GM10266 (cell line): Measurements from ENCODE around the gene FBLIM1.

Experiments
- DNase-seq: peaks from one replicate; pipeline ENCODE4 v3.0.0; 2012; ENCODE audit errors: extremely low spot score
- CTCF ChIP-seq: IDR thresholded peaks from 2 replicates; pipeline ENCODE4 v1.5.1; 2012; ENCODE audit warnings: mild to moderate bottlenecking, low read depth; ENCODE audit not compliant: control insufficient read depth, insufficient read depth; ENCODE audit errors: missing control alignments

FBLIM1 gene

DNA sequence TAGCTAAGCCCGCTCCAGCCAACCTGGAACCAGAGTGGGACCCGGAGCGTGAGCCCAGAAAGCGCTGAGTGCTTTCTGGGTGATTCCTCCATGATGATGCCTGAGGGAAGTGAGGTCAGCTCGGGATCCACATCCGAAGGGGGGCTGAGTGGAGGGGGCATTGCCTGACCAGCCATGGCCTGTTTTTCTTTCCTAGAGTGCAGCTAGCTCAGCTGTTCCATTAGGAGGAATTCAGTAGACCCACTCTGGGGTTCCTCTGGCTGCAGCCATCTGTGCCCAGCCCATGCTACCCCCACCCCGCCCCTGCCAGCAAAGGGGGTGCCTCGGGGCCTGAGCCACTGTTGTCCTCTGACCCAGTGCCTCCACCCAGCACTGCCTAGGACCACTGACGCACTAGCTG is 32.1 kb upstream of the FBLIM1 start:
- TF ChIP-seq CTCF = no peak
- DNase-seq = no peak

GRCh38 chr1:15727021-15727420 is 31.6 kb upstream of the FBLIM1 start:
- no peak for TF ChIP-seq CTCF
- no peak for DNase-seq

DNA sequence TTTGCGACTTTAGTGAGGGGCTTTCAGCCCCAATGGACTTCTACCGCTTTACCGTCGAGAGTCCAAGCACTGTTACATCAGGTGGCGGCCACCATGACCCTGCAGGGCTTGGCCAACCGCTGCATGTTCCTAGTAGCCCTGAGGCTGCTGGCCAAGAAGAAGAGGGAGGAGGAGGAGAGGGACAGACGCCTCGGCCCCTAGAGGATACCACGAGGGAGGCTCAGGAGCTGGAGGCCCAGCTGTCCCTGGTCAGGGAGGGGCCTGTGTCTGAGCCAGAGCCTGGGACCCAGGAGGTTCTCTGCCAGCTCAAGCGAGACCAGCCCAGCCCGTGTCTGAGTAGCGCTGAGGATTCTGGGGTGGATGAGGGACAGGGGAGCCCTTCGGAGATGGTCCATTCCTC is 31.2 kb upstream of the FBLIM1 start:
- TF ChIP-seq CTCF = no peak
- no peak for DNase-seq

GRCh38 chr1:15727866-15728534 is 30.6 kb upstream of the FBLIM1 start:
- TF ChIP-seq CTCF = no peak
- DNase-seq = no peak

DNA sequence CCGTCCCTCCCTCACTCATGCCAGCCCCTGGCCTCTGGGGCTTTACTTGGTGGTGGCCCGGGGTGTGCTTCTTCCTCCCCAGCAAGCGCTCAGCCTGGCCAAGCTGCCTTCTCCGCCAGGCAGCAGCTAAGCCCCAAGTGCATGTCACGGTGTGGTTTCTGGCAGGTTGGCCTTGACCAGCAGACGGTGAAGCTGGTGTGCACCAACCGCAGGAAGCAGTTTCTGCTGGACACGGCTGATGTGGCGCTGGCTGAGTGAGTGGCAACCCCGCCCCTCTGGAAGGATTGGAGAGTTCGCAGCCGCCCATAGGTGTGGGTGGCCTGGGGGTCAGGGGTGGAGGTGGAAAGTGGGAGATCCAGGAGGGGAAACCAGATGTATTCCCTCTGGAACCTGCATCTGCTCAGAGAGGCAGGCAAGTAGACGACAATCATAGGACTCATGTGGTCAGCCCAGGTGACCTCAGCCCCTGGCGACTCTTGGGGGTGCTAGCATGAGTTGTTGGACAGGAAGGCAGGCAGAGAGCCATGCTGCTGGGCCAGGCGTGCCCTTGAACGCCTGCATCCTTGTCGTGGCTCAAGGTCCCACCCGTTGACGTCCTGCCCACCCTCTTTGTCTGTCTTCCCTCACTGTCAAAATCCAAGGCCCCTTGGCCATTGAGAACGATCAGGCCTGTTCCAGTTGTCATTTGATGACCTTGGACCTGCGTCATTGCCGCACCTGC is 29.5 kb upstream of the FBLIM1 start:
- TF ChIP-seq CTCF = no peak
- no peak for DNase-seq

GRCh38 chr1:15730423-15730822 is 28.2 kb upstream of the FBLIM1 start:
- no peak for DNase-seq
- no peak for TF ChIP-seq CTCF

DNA sequence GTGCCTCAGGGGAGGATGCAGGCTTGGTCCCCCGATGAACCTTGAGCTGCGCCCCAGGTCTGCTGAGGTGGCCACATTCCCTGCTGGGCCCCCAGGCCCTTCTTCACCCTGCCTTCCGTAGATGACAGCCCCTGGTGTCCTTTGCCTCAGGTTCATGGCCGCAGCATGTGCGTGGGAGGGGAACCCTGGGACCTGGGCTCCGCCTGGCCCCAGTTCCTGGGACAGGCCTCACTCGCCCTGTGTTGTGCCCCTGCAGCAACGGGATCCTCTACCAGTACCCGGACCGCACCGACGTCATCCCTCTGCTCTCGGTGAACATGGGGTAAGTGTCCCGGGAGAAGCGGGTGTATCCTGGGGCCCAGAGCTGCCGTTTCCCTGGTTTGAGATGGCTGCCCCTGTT is 27.7 kb upstream of the FBLIM1 start:
- no peak for DNase-seq
- no peak for TF ChIP-seq CTCF
